Nephron progenitor cell (in vitro differentiated cells): ENCODE results near the gene STK17B.

ENCODE experiments used
- DNase-seq: peaks from one replicate; pipeline ENCODE4 v3.0.0; 2021
- H3K27ac Mint-ChIP-seq: 2 replicates; pipeline ENCODE4 v1.8.0; 2021; ENCODE audit warnings: mild to moderate bottlenecking, moderate library complexity, mixed read lengths
- H3K27me3 Mint-ChIP-seq: 2 replicates; pipeline ENCODE4 v1.8.0; 2021; ENCODE audit warnings: mild to moderate bottlenecking, low read depth, mixed read lengths; ENCODE audit not compliant: poor library complexity
- H3K36me3 Mint-ChIP-seq: 2 replicates; pipeline ENCODE4 v1.8.0; 2021; ENCODE audit warnings: low read depth, mixed read lengths
- H3K4me1 Mint-ChIP-seq: 2 replicates; pipeline ENCODE4 v1.8.0; 2021; ENCODE audit warnings: mixed read lengths
- H3K4me3 Mint-ChIP-seq: 2 replicates; pipeline ENCODE4 v1.8.0; 2021; ENCODE audit warnings: mild to moderate bottlenecking, moderate library complexity, mixed read lengths
- H3K9me3 Mint-ChIP-seq: 2 replicates; pipeline ENCODE4 v1.8.0; 2021; ENCODE audit warnings: mild to moderate bottlenecking, moderate library complexity, mixed read lengths
- CTCF ChIP-seq: fragments of 200-600 bp; sonication (generic); IDR thresholded peaks from 2 replicates; pipeline ENCODE4 v1.5.0; 2021; ENCODE audit warnings: antibody characterized with exemption

Gene STK17B

GRCh38 chr2:196130039-196130825, 41.1 kb downstream of the STK17B start:
- no peak overlapping the region for H3K4me3 Mint-ChIP-seq
- H3K27ac Mint-ChIP-seq: no peak overlapping the region
- no peak for TF ChIP-seq CTCF
- H3K9me3 Mint-ChIP-seq: peaks cover 86% of the 10 kb centered on the region
- no peaks in the 10 kb centered on the region for H3K27me3 Mint-ChIP-seq
- peak; percentile 26 for DNase-seq
- peaks cover 42% of the 10 kb centered on the region for H3K36me3 Mint-ChIP-seq
- no peaks in the 10 kb centered on the region for H3K4me1 Mint-ChIP-seq

GRCh38 chr2:196128749-196129148, 42.6 kb downstream of the STK17B start:
- Mint-ChIP-seq H3K4me3 (no peak overlapping the region), H3K27ac (no peak overlapping the region), H3K27me3 (no peaks in the 10 kb centered on the region), H3K36me3 (peaks cover 30% of the 10 kb centered on the region), H3K4me1 (peaks cover 6% of the 10 kb centered on the region), H3K9me3 (peaks cover 79% of the 10 kb centered on the region)
- no peak for TF ChIP-seq CTCF
- no peak for DNase-seq

- Mint-ChIP-seq H3K4me3 (no peak overlapping the region), H3K27ac (no peak overlapping the region)
- TF ChIP-seq CTCF: no peak
These were observed 45.8 kb downstream of the STK17B start for GRCh38 chr2:196125596-196125995.

GRCh38 chr2:196123679-196124373, 47.6 kb downstream of the STK17B start:
- Mint-ChIP-seq H3K9me3 (peaks cover 35% of the 10 kb centered on the region), H3K36me3 (no peaks in the 10 kb centered on the region), H3K4me1 (peaks cover 8% of the 10 kb centered on the region), H3K4me3 (no peak overlapping the region), H3K27ac (peak overlapping the region; percentile 92), H3K27me3 (no peaks in the 10 kb centered on the region)
- no peak for DNase-seq
- TF ChIP-seq CTCF: no peak

More at GRCh38 chr2:196125596-196125995, 45.8 kb downstream of the STK17B start:
- Mint-ChIP-seq H3K9me3 (peaks cover 53% of the 10 kb centered on the region), H3K36me3 (peaks cover 8% of the 10 kb centered on the region), H3K27me3 (no peaks in the 10 kb centered on the region), H3K4me1 (peaks cover 8% of the 10 kb centered on the region)
- no peak for DNase-seq

GRCh38 chr2:196119926-196120325, 51.5 kb downstream of the STK17B start:
- no peak for TF ChIP-seq CTCF
- no peak for DNase-seq
- Mint-ChIP-seq H3K27ac (no peak overlapping the region), H3K4me3 (no peak overlapping the region), H3K36me3 (no peaks in the 10 kb centered on the region), H3K27me3 (no peaks in the 10 kb centered on the region), H3K4me1 (peaks cover 8% of the 10 kb centered on the region), H3K9me3 (peaks cover 9% of the 10 kb centered on the region)
